Measurements from ENCODE around the gene CHD6.

CHD6 gene

DNA sequence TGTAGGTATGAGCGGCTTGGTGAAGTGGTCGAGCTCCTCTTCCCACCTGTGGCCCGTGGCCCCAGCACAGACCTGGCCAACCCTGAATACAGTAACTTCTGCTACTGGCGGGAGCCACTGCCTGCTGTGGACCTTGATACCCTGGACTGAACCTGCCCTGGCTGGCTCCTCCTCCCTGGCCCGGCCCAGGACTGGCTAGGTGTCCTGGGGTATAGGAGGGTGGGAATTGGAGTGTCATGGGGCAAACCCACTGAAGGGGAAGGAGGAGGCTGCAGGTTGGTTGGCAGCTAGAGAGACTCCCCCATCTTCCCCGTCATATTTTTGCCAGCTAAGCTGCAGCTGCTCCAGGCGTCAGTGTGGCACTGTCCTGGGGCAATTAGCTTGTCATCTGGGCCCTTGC lies 259.5 kb downstream of the CHD6 start:
- Histone ChIP-seq H3K4me2 (ENCODE audit: low read length) (no peak overlapping the region), H3K36me3 (ENCODE audit: control insufficient read depth, insufficient read depth, low read length) (no peaks in the 10 kb centered on the region), H3K4me3 (ENCODE audit: low read depth, low read length) (no peak overlapping the region), H3K9ac (no peak overlapping the region), H2AFZ (no peak overlapping the region), H3K27me3 (ENCODE audit: control insufficient read depth, insufficient read depth, low read length) (no peaks in the 10 kb centered on the region), H3K4me1 (peaks cover 8% of the 10 kb centered on the region), H3K9me3 (ENCODE audit: control insufficient read depth, low read length) (no peaks in the 10 kb centered on the region), H3K27ac (no peak overlapping the region), H3K79me2 (no peaks in the 10 kb centered on the region)
- TF ChIP-seq, protein P1, sequence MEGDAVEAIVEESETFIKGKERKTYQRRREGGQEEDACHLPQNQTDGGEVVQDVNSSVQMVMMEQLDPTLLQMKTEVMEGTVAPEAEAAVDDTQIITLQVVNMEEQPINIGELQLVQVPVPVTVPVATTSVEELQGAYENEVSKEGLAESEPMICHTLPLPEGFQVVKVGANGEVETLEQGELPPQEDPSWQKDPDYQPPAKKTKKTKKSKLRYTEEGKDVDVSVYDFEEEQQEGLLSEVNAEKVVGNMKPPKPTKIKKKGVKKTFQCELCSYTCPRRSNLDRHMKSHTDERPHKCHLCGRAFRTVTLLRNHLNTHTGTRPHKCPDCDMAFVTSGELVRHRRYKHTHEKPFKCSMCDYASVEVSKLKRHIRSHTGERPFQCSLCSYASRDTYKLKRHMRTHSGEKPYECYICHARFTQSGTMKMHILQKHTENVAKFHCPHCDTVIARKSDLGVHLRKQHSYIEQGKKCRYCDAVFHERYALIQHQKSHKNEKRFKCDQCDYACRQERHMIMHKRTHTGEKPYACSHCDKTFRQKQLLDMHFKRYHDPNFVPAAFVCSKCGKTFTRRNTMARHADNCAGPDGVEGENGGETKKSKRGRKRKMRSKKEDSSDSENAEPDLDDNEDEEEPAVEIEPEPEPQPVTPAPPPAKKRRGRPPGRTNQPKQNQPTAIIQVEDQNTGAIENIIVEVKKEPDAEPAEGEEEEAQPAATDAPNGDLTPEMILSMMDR (IDR thresholded peaks at IDR 0.05) = no peak

DNA sequence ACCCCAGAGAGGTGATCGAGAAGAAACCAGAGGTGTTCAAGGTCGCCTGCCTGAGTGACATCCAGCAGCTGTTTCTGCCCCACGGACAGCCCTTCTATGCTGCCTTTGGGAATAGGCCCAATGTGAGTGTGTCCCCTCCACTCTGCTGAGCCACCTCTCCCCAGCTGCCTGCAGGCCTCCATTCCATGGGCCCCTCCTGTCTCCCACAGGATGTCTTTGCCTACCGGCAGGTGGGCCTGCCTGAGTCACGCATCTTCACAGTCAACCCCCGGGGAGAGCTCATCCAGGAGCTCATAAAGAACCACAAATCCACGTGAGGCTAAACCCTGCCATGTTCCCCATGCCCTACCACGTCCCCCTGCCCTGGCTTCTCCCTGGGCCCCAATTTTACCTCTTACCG lies 259.9 kb downstream of the CHD6 start:
- Histone ChIP-seq H3K27ac (no peak overlapping the region), H3K27me3 (ENCODE audit: control insufficient read depth, insufficient read depth, low read length) (no peaks in the 10 kb centered on the region), H3K9ac (no peak overlapping the region), H3K4me2 (ENCODE audit: low read length) (no peak overlapping the region), H2AFZ (no peak overlapping the region), H3K36me3 (ENCODE audit: control insufficient read depth, insufficient read depth, low read length) (no peaks in the 10 kb centered on the region), H3K79me2 (no peaks in the 10 kb centered on the region), H3K9me3 (ENCODE audit: control insufficient read depth, low read length) (no peaks in the 10 kb centered on the region), H3K4me1 (peaks cover 8% of the 10 kb centered on the region), H3K4me3 (ENCODE audit: low read depth, low read length) (no peak overlapping the region)
- TF ChIP-seq, protein P1 (IDR thresholded peaks at IDR 0.05) = no peak

DNA sequence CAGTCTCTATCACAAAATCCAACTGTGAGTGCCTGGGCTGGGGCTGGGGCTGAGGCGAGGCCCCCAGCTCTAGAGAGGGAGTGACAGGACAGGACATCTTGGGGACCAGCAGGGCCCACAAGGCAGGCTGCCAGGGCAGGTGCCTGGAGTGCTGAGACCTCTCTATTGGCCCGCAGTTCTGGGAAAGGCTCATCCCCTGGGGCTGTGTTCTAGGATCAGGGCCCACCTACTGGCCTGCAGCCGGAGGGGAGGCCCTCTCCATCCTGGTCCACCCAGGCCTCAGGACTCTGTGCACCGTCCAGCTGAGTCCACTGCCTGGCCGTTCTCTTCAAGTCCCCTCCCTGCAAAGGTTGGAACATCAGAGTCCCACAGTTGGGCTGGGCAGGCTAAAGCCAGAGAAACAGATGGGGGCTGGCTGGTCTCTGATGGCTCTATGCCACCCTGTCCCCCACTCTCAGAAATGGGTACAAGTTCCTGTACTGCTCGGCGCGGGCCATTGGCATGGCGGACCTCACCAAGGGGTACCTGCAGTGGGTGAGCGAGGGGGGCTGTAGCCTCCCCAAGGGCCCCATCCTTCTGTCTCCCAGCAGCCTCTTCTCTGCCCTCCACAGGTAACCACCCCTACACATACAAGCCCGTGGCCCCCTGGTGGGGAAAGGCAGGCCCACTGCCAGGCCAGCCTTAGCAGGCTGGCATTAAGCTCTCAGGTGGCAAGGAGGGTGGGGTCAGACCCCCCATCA lies 260.6 kb downstream of the CHD6 start:
- Histone ChIP-seq H3K79me2 (no peaks in the 10 kb centered on the region), H3K9me3 (ENCODE audit: control insufficient read depth, low read length) (no peaks in the 10 kb centered on the region), H2AFZ (no peak overlapping the region), H3K4me2 (ENCODE audit: low read length) (no peak overlapping the region), H3K4me3 (ENCODE audit: low read depth, low read length) (no peak overlapping the region), H3K36me3 (ENCODE audit: control insufficient read depth, insufficient read depth, low read length) (no peaks in the 10 kb centered on the region), H3K27me3 (ENCODE audit: control insufficient read depth, insufficient read depth, low read length) (no peaks in the 10 kb centered on the region), H3K27ac (no peak overlapping the region), H3K4me1 (peaks cover 6% of the 10 kb centered on the region), H3K9ac (no peak overlapping the region)
- TF ChIP-seq, protein P1 (IDR thresholded peaks at IDR 0.05) = no peak

DNA sequence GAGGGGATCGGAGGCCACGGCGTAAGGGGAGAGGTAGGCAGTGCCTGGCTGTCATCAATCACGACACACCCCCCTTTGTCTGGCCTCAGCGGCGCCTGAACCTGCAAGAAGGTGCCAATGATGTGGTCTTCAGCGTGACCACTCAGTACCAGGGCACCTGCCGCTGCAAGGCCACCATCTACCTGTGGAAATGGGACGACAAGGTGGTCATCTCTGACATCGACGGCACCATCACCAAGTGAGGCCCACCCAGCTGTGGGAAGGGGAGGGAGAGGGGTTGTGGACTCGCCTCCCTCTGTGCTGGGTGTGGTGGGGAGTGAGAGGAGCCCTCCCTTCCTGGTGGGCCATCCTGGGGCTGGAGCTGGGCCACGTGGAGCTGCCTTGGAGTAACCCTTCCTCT lies 261.2 kb downstream of the CHD6 start:
- TF ChIP-seq, protein P1 (IDR thresholded peaks at IDR 0.05) = no peak
- no peak overlapping the region for H3K9ac ChIP-seq
- no peaks in the 10 kb centered on the region for H3K36me3 ChIP-seq (ENCODE audit: control insufficient read depth, insufficient read depth, low read length)

More for the DNA sequence above, 261.2 kb downstream of the CHD6 start:
- Histone ChIP-seq H3K27me3 (ENCODE audit: control insufficient read depth, insufficient read depth, low read length) (no peaks in the 10 kb centered on the region), H2AFZ (no peak overlapping the region), H3K4me1 (no peaks in the 10 kb centered on the region), H3K79me2 (no peaks in the 10 kb centered on the region), H3K4me3 (ENCODE audit: low read depth, low read length) (no peak overlapping the region), H3K9me3 (ENCODE audit: control insufficient read depth, low read length) (no peaks in the 10 kb centered on the region), H3K27ac (no peak overlapping the region), H3K4me2 (ENCODE audit: low read length) (no peak overlapping the region)

Data from parathyroid adenoma (tissue), 2 donors.